CD1c-positive myeloid dendritic cell (primary cell): ENCODE measurements around the gene PDE3B.
A peak's percentile ranks its signal among the peaks of the same experiment; 100 is the strongest.
"Not testable (repeated sequence)": the region's sequence is repeated elsewhere in the genome, so short reads cannot be mapped to it uniquely, and the experiment has no call there.

ENCODE experiments used
- DNase-seq: peaks from one replicate; pipeline ENCODE4 v3.0.0-alpha.2; 2016; ENCODE audit errors: extremely low spot score

Gene PDE3B

GRCh38 chr11:14743667-14744066, 100.1 kb downstream of the PDE3B start:
- not testable (repeated sequence) for DNase-seq

GRCh38 chr11:14746857-14747395, 103.3 kb downstream of the PDE3B start:
- DNase-seq: no peak

- DNase-seq: no peak
Measured at GRCh38 chr11:14748090-14748489, 104.5 kb downstream of the PDE3B start.

GRCh38 chr11:14750911-14751310, 107.3 kb downstream of the PDE3B start:
- no peak for DNase-seq

GRCh38 chr11:14751975-14752407, 108.4 kb downstream of the PDE3B start:
- DNase-seq: no peak

GRCh38 chr11:14755140-14755539, 111.5 kb downstream of the PDE3B start:
- DNase-seq: no peak

- no peak for DNase-seq
Measured at GRCh38 chr11:14756349-14756748, 112.7 kb downstream of the PDE3B start.

GRCh38 chr11:14759300-14760012, 115.9 kb downstream of the PDE3B start:
- not testable (repeated sequence) for DNase-seq

GRCh38 chr11:14764179-14764578, 120.6 kb downstream of the PDE3B start:
- no peak for DNase-seq

GRCh38 chr11:14764579-14765527, 121.2 kb downstream of the PDE3B start:
- DNase-seq: peak; percentile 73

GRCh38 chr11:14766585-14766984, 123.0 kb downstream of the PDE3B start:
- DNase-seq: no peak

- no peak for DNase-seq
Measured at GRCh38 chr11:14768526-14769188, 125.1 kb downstream of the PDE3B start.

GRCh38 chr11:14773755-14774154, 130.2 kb downstream of the PDE3B start:
- no peak for DNase-seq

GRCh38 chr11:14774721-14775120, 131.1 kb downstream of the PDE3B start:
- no peak for DNase-seq

- DNase-seq: no peak
Measured at GRCh38 chr11:14775897-14776296, 132.3 kb downstream of the PDE3B start.

- DNase-seq: not testable (repeated sequence)
Measured at GRCh38 chr11:14778460-14778859, 134.9 kb downstream of the PDE3B start.

GRCh38 chr11:14783788-14784187, 140.2 kb downstream of the PDE3B start:
- DNase-seq: no peak

- DNase-seq: no peak
Measured at GRCh38 chr11:14784230-14784629, 140.6 kb downstream of the PDE3B start.

- peak; percentile 18 for DNase-seq
Measured at GRCh38 chr11:14789879-14790484, 146.4 kb downstream of the PDE3B start.

- DNase-seq: no peak
Measured at GRCh38 chr11:14793546-14793945, 149.9 kb downstream of the PDE3B start.

- not testable (repeated sequence) for DNase-seq
Measured at GRCh38 chr11:14796028-14796427, 152.4 kb downstream of the PDE3B start.
